Measurements from ENCODE around the gene ZNF587B.
A peak's percentile ranks its signal among the peaks of the same experiment; 100 is the strongest.

DNA sequence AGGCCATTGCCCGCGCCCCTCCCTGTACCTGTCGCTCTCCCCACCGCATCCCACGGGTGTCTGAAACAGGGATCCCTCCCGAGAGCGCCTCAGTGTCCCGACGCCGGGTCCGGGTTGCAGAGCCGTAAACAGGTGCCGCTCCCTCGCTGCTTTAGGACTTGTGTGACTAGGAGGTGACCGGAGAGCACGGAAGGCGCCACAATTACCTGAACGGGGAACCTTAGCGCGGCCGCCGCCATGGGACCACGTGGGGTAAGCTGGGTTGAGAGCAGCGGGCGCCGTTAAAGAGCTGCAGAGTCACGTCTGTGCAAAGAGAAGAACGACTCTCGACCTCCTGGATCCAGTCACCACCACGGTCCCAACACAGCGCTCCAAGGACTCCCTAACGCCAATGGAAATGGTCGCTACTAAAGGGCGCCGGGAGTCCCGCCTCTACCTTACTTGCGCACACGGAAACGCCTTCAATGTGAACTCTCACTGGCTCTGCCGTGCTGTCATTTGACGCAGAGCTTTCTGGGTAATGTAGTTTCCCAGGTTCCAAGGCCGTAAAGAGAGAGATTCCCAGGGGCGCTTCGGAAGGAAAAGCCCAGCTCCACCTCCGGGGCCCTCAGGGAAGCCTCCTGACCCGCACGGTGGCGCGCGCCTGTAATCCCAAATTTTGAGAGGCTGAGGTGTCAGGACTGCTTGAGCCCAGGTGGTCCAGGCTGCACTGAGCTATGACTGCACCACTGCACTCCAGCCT is 15.4 kb upstream of the ZNF587B start, which contains the start of gene ZNF552:
- TF ChIP-seq SREBF2 (IDR thresholded peaks at IDR 0.05; ENCODE audit: low read length) (no peak), NFYB (IDR thresholded peaks at IDR 0.05; ENCODE audit: insufficient read depth, low read depth, low read length) (peak; percentile 85), CEBPB (IDR thresholded peaks at IDR 0.05; ENCODE audit: borderline replicate concordance in 1 of 2, low read depth in 2 of 2, low read length in 2 of 2) (no peak), POLR2AphosphoS5 (IDR thresholded peaks at IDR 0.05; ENCODE audit: low read length) (peak; percentile 85; the same call in 1 of the 2 replicates), SP1 (IDR thresholded peaks at IDR 0.05; ENCODE audit: low read depth, low read length) (peak; percentile 90), ZNF24 (IDR thresholded peaks at IDR 0.05) (no peak), NBN (IDR thresholded peaks at IDR 0.05) (no peak; the same call in 1 of the 2 replicates), CBX3 (IDR thresholded peaks at IDR 0.05; ENCODE audit: borderline replicate concordance, low read depth) (no peak), BCL11A (IDR thresholded peaks at IDR 0.05; ENCODE audit: low read depth, low read length) (no peak), MEF2A (IDR thresholded peaks at IDR 0.05; ENCODE audit: insufficient read depth, low read depth, low read length) (no peak), MXI1 (IDR thresholded peaks at IDR 0.05; ENCODE audit: low read depth, low read length) (peak; percentile 70; the same call in 1 of the 2 replicates)
- TF ChIP-seq, protein P1, sequence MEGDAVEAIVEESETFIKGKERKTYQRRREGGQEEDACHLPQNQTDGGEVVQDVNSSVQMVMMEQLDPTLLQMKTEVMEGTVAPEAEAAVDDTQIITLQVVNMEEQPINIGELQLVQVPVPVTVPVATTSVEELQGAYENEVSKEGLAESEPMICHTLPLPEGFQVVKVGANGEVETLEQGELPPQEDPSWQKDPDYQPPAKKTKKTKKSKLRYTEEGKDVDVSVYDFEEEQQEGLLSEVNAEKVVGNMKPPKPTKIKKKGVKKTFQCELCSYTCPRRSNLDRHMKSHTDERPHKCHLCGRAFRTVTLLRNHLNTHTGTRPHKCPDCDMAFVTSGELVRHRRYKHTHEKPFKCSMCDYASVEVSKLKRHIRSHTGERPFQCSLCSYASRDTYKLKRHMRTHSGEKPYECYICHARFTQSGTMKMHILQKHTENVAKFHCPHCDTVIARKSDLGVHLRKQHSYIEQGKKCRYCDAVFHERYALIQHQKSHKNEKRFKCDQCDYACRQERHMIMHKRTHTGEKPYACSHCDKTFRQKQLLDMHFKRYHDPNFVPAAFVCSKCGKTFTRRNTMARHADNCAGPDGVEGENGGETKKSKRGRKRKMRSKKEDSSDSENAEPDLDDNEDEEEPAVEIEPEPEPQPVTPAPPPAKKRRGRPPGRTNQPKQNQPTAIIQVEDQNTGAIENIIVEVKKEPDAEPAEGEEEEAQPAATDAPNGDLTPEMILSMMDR (IDR thresholded peaks at IDR 0.05 in 2 of 3, conservative IDR thresholded peaks at IDR 0.05 in 1 of 3; ENCODE audit: control insufficient read depth in 2 of 3, extremely low read depth in 1 of 3, insufficient read depth in 1 of 3, low read depth in 3 of 3, low read length in 3 of 3), result no peak
- TF ChIP-seq, protein P2, sequence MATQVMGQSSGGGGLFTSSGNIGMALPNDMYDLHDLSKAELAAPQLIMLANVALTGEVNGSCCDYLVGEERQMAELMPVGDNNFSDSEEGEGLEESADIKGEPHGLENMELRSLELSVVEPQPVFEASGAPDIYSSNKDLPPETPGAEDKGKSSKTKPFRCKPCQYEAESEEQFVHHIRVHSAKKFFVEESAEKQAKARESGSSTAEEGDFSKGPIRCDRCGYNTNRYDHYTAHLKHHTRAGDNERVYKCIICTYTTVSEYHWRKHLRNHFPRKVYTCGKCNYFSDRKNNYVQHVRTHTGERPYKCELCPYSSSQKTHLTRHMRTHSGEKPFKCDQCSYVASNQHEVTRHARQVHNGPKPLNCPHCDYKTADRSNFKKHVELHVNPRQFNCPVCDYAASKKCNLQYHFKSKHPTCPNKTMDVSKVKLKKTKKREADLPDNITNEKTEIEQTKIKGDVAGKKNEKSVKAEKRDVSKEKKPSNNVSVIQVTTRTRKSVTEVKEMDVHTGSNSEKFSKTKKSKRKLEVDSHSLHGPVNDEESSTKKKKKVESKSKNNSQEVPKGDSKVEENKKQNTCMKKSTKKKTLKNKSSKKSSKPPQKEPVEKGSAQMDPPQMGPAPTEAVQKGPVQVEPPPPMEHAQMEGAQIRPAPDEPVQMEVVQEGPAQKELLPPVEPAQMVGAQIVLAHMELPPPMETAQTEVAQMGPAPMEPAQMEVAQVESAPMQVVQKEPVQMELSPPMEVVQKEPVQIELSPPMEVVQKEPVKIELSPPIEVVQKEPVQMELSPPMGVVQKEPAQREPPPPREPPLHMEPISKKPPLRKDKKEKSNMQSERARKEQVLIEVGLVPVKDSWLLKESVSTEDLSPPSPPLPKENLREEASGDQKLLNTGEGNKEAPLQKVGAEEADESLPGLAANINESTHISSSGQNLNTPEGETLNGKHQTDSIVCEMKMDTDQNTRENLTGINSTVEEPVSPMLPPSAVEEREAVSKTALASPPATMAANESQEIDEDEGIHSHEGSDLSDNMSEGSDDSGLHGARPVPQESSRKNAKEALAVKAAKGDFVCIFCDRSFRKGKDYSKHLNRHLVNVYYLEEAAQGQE (IDR thresholded peaks at IDR 0.05; ENCODE audit: low read depth, low read length), result no peak

All from GM12878 (cell line).